PC-9 (cell line): ENCODE data around the gene NOS1AP. TPM values are rescaled to one million over a fixed set of nuclear protein-coding genes. Genes with fewer than 3 reads are reported as not detected.

Experiments used
- BruUV-seq: library from RNA; stranded (reverse); fragments of 400-500 nt; replicated peaks from 2 replicates; lab custom pipeline; 2021; lab: Mats Ljungman, UMichigan
- CTCF ChIA-PET: fragments of 300-600 bp; sonication (Branson Sonifier 250); formaldehyde crosslinking; loops from one replicate; lab custom pipeline; 2022; ENCODE audit warnings: antibody characterized with exemption; lab: Charles Lee
- POLR2A ChIA-PET: fragments of 300-600 bp; sonication (Branson Sonifier 250); formaldehyde crosslinking; loops from one replicate; lab custom pipeline; 2022; ENCODE audit warnings: antibody characterized with exemption; ENCODE audit not compliant: unreplicated experiment; lab: Charles Lee
- DNase-seq, 2 experiments: peaks; one replicate each; pipeline versions ENCODE4 v3.0.0 to v3.0.0-alpha.2; 2015 to 2022; ENCODE audit warnings: mixed read lengths in 1 of 2
- H2AFZ ChIP-seq: fragments of 200-600 bp; sonication (generic); 2 replicates; pipeline ENCODE4 v1.8.1; 2017; ENCODE audit warnings: antibody characterized with exemption
- H3F3A ChIP-seq: fragments of 200-600 bp; sonication (generic); 2 replicates; pipeline ENCODE4 v1.8.1; 2017; ENCODE audit warnings: antibody characterized with exemption, mild to moderate bottlenecking, low read depth; ENCODE audit not compliant: insufficient read depth
- H3K27ac ChIP-seq: fragments of 200-600 bp; sonication (generic); 2 replicates; pipeline ENCODE4 v1.6.1; 2016; ENCODE audit warnings: mixed run types
- H3K27me3 ChIP-seq: fragments of 200-600 bp; sonication (generic); 2 replicates; pipeline ENCODE4 v1.6.1; 2016; ENCODE audit warnings: low read depth, mixed run types; ENCODE audit not compliant: insufficient read depth
- H3K36me3 ChIP-seq: fragments of 200-600 bp; sonication (generic); 2 replicates; pipeline ENCODE4 v1.6.1; 2016; ENCODE audit warnings: low read depth, mixed run types
- H3K4me1 ChIP-seq: fragments of 200-600 bp; sonication (generic); replicated peaks from 2 replicates; pipeline ENCODE4 v1.6.1; 2016; ENCODE audit warnings: mixed run types; ENCODE audit not compliant: insufficient read depth
- H3K4me2 ChIP-seq: fragments of 200-600 bp; sonication (generic); 2 replicates; pipeline ENCODE4 v1.6.1; 2017; ENCODE audit warnings: mixed run types
- H3K4me3 ChIP-seq: fragments of 200-600 bp; sonication (generic); 2 replicates; pipeline ENCODE4 v1.6.1; 2016; ENCODE audit warnings: mixed run types
- H3K79me2 ChIP-seq: fragments of 200-600 bp; sonication (generic); 2 replicates; pipeline ENCODE4 v1.6.1; 2017; ENCODE audit warnings: low read depth, mixed run types
- H3K9me2 ChIP-seq: fragments of 200-600 bp; sonication (generic); 2 replicates; pipeline ENCODE4 v1.8.1; 2017; ENCODE audit warnings: mild to moderate bottlenecking; ENCODE audit not compliant: insufficient read depth
- H3K9me3 ChIP-seq: fragments of 200-600 bp; sonication (generic); 2 replicates; pipeline ENCODE4 v1.8.1; 2016; ENCODE audit warnings: low read depth; ENCODE audit not compliant: insufficient read depth
- H4K20me1 ChIP-seq: fragments of 200-600 bp; sonication (generic); 2 replicates; pipeline ENCODE4 v1.8.1; 2017; ENCODE audit not compliant: insufficient read depth
- EZH2 ChIP-seq: fragments of 200-600 bp; sonication (generic); IDR thresholded peaks from 2 replicates; pipeline ENCODE4 v1.8.0; 2017; ENCODE audit warnings: antibody characterized with exemption, low read depth
- intact Hi-C: fragments of 100-400 bp; cut with micrococcal nuclease; formaldehyde crosslinking; loops from one replicate; pipeline ENCODE4 v1.10.0; 2022; ENCODE audit not compliant: unreplicated experiment
- total RNA-seq: library from RNA; stranded (reverse); gene quantifications from 2 replicates; pipeline ENCODE4 v1.2.3, GENCODE V29; 2021
- TF ChIP-seq, protein P1 (sequence below): fragments of 200-600 bp; sonication (generic); conservative IDR thresholded peaks from 2 replicates; pipeline ENCODE4 v1.6.1; 2017; ENCODE audit warnings: mixed run types, antibody characterized with exemption, mild to moderate bottlenecking, moderate library complexity

The NOS1AP gene
- total RNA-seq, 1 experiment from 2014 or later = 9.9 TPM

DNA sequence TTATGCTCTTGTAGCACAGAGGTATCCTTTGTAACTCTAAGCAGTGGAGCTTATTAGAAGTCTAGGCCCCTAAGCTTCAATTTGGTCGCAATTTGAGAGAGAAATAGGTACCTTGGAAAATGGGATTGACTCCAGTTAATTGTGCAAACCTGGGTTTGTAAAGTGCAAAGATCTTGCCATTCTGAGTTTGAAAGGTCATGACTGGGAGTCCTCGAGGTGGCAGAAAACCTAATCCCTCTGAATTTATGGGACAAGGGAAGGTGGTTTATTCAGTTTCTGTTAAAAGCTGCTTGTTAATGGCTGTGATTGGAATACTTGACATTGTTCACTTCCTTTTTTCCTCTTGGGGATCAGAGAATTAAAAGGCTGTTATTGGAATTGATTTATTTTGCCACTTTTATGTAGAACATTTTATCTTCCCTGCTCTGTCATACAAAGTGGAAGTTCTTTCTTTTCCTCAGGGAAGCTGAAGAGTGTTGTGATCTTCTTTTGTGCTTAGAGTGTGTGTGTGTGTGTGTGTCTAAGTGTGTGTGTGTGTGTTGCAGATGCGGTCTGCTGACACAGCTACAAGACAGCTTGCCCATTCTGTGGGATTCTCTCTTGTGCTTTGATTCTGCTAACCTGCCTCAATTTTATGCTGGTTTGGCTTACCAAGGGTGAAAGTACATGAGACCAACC, 162.7 kb downstream of the NOS1AP start:
- Histone ChIP-seq H4K20me1 (peaks cover 10% of the 10 kb centered on the region; the same call in 1 of the 2 replicates), H3K27ac (no peak overlapping the region), H3K27me3 (no peaks in the 10 kb centered on the region), H3K4me2 (no peak overlapping the region), H3K79me2 (peaks cover 61% of the 10 kb centered on the region), H3F3A (peaks cover 10% of the 10 kb centered on the region; the same call in 1 of the 2 replicates), H3K4me1 (no peaks in the 10 kb centered on the region), H3K4me3 (no peak overlapping the region), H3K9me2 (no peaks in the 10 kb centered on the region), H3K36me3 (no peaks in the 10 kb centered on the region), H2AFZ (no peak overlapping the region), H3K9me3 (no peaks in the 10 kb centered on the region)
- no peak for DNase-seq
- TF ChIP-seq, protein P1, sequence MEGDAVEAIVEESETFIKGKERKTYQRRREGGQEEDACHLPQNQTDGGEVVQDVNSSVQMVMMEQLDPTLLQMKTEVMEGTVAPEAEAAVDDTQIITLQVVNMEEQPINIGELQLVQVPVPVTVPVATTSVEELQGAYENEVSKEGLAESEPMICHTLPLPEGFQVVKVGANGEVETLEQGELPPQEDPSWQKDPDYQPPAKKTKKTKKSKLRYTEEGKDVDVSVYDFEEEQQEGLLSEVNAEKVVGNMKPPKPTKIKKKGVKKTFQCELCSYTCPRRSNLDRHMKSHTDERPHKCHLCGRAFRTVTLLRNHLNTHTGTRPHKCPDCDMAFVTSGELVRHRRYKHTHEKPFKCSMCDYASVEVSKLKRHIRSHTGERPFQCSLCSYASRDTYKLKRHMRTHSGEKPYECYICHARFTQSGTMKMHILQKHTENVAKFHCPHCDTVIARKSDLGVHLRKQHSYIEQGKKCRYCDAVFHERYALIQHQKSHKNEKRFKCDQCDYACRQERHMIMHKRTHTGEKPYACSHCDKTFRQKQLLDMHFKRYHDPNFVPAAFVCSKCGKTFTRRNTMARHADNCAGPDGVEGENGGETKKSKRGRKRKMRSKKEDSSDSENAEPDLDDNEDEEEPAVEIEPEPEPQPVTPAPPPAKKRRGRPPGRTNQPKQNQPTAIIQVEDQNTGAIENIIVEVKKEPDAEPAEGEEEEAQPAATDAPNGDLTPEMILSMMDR = no peak
- TF ChIP-seq EZH2 = no peak
- BruUV-seq = no TSS peak
- POLR2A ChIA-PET = no interaction called here
- CTCF ChIA-PET = no interaction called here
- intact Hi-C loops = no loop called here

DNA sequence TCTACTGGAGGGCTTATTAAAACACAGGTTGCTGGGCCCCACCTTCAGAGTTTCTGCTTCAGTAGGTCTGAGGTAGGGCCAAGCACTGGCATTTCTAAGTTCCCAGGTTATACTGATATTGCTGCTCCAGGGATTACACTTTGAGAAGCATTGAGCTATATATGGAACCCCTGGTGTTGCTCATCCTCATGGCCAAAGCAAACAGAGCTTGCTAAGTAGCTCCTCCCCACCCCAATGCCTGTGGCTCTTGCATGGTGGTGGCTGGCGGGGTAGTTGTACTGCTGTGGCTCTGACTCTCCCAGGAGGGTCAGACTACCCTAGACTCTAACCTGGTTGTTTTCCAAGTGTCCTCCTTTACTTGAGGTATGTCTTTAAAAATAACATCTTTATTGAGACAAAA, 163.6 kb downstream of the NOS1AP start:
- BruUV-seq = no TSS peak
- peaks cover 62% of the 10 kb centered on the region for H3K79me2 ChIP-seq
- H4K20me1 ChIP-seq = peaks cover 10% of the 10 kb centered on the region; the same call in 1 of the 2 replicates
- no peaks in the 10 kb centered on the region for H3K9me3 ChIP-seq
- no peak overlapping the region for H3K27ac ChIP-seq
- H2AFZ ChIP-seq = no peak overlapping the region
- POLR2A ChIA-PET = no interaction called here
- H3K9me2 ChIP-seq = no peaks in the 10 kb centered on the region
- no peak overlapping the region for H3K4me2 ChIP-seq
- no peak overlapping the region for H3K4me3 ChIP-seq
- H3K4me1 ChIP-seq = no peaks in the 10 kb centered on the region
- H3K36me3 ChIP-seq = no peaks in the 10 kb centered on the region
- intact Hi-C loops = no loop called here
- H3K27me3 ChIP-seq = no peaks in the 10 kb centered on the region
- DNase-seq = no peak
- TF ChIP-seq EZH2 = no peak
- TF ChIP-seq, protein P1 = no peak
- H3F3A ChIP-seq = peaks cover 10% of the 10 kb centered on the region; the same call in 1 of the 2 replicates
- CTCF ChIA-PET = no interaction called here

DNA sequence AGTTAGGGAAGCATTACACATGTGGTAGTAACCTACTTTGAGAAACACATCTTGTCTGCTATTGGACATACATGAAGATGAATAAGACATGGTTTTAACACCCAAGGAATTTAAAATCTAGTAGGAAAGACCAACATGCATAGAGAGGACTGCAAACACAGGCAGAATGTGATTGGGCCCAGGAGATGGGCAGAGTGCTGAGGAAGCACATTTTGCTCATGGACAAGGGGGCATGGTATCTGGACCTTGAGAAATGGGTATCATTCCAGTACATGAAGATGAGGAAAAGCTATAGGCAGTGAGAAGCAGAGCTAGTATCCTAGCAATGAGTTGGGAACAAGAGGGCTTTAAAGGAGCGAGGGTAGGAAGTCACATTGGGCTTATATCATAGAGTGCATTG, 164.4 kb downstream of the NOS1AP start:
- POLR2A ChIA-PET = no interaction called here
- H3K9me2 ChIP-seq = no peaks in the 10 kb centered on the region
- intact Hi-C loops = no loop called here
- no TSS peak for BruUV-seq
- no peak for TF ChIP-seq EZH2
- TF ChIP-seq, protein P1 = no peak
- DNase-seq = no peak
- peaks cover 56% of the 10 kb centered on the region for H3K79me2 ChIP-seq
- CTCF ChIA-PET = no interaction called here
- no peak overlapping the region for H2AFZ ChIP-seq
- H3K36me3 ChIP-seq = no peaks in the 10 kb centered on the region
- no peak overlapping the region for H3K27ac ChIP-seq
- H3K4me1 ChIP-seq = no peaks in the 10 kb centered on the region
- H3F3A ChIP-seq = 0 out of 2 replicates have a peak, but pooled peaks cover 6% of the 10 kb centered on the region
- no peaks in the 10 kb centered on the region for H3K27me3 ChIP-seq
- H3K4me3 ChIP-seq = no peak overlapping the region
- no peak overlapping the region for H3K4me2 ChIP-seq
- peaks cover 10% of the 10 kb centered on the region; the same call in 1 of the 2 replicates for H4K20me1 ChIP-seq
- no peaks in the 10 kb centered on the region for H3K9me3 ChIP-seq
